GM12878 (cell line): ENCODE measurements around the gene ZDHHC5. TPM values are rescaled to one million over a fixed set of nuclear protein-coding genes. Genes with fewer than 3 reads are reported as not detected.

Source experiments
- ATAC-seq: fragments of 200-7000 bp; cut with Tn5 transposase; 3 replicates; pipeline ENCODE4 v1.9.1; 2020; ENCODE audit warnings: mild to moderate bottlenecking, moderate library complexity
- BruUV-seq: library from RNA; stranded (reverse); fragments of 400-500 nt; replicated peaks from 2 replicates; lab custom pipeline; 2021; lab: Mats Ljungman, UMichigan
- CTCF ChIA-PET: fragments of 300-600 bp; sonication (Branson Sonifier 250); formaldehyde crosslinking; extraction: SDS; loops from one replicate; lab custom pipeline; 2021; ENCODE audit warnings: inconsistent platforms; lab: Yijun Ruan, JAX
- POLR2A ChIA-PET: fragments of 350-600 bp; formaldehyde crosslinking; extraction: SDS; loops from one replicate; lab custom pipeline; 2021; ENCODE audit warnings: inconsistent platforms; lab: Charles Lee
- RAD21 ChIA-PET: fragments of 300-600 bp; sonication (Branson Sonifier 250); formaldehyde crosslinking; loops from one replicate; lab custom pipeline; 2023; ENCODE audit warnings: antibody characterized with exemption; ENCODE audit not compliant: unreplicated experiment; lab: Charles Lee
- SMC1A ChIA-PET: fragments of 300-600 bp; sonication (Branson Sonifier 250); formaldehyde crosslinking; loops from one replicate; lab custom pipeline; 2023; ENCODE audit not compliant: unreplicated experiment, uncharacterized antibody; lab: Charles Lee
- DNase-seq: peaks from one replicate; pipeline ENCODE4 v3.0.0-alpha.2; 2011; ENCODE audit warnings: low read depth, low spot score
- FAIRE-seq: peaks from 3 replicates; lab custom pipeline; 2011; peaks lifted over from hg19 to GRCh38; lab: Jason Lieb, UNC
- H2AFZ ChIP-seq: 2 replicates; pipeline ENCODE4 v1.6.0; 2011; ENCODE audit warnings: low read depth, low read length, control low read depth; ENCODE audit not compliant: control insufficient read depth
- H3K27ac ChIP-seq: 2 replicates; pipeline ENCODE4 v1.5.1; 2011; ENCODE audit warnings: control low read depth; ENCODE audit not compliant: control insufficient read depth, insufficient read depth
- H3K27me3 ChIP-seq, 2 experiments: replicated peaks in 1 of 2; 2 replicates each; pipeline versions ENCODE4 v1.6.0 to v1.6.1; 2011; ENCODE audit warnings: low read length in 1 of 2; ENCODE audit not compliant: control insufficient read depth in 2 of 2, insufficient read depth in 2 of 2
- H3K36me3 ChIP-seq, 2 experiments: 2 replicates each; pipeline ENCODE4 v1.5.1; 2011; ENCODE audit warnings: low read length in 1 of 2; ENCODE audit not compliant: control insufficient read depth in 2 of 2, insufficient read depth in 2 of 2
- H3K4me1 ChIP-seq: 2 replicates; pipeline ENCODE4 v1.6.1; 2011; ENCODE audit warnings: mild to moderate bottlenecking, low read length, moderate library complexity, mixed read lengths; ENCODE audit not compliant: control insufficient read depth, insufficient read depth
- H3K4me2 ChIP-seq: 2 replicates; pipeline ENCODE4 v1.6.0; 2011; ENCODE audit warnings: control low read depth; ENCODE audit not compliant: control insufficient read depth, insufficient read depth
- H3K4me3 ChIP-seq: fragments of 200-600 bp; sonication (generic); 2 replicates; pipeline ENCODE4 v1.5.1; 2016
- H3K79me2 ChIP-seq: 2 replicates; pipeline ENCODE4 v1.6.0; 2011; ENCODE audit warnings: low read length; ENCODE audit not compliant: control insufficient read depth, insufficient read depth
- H3K9ac ChIP-seq: 2 replicates; pipeline ENCODE4 v1.8.0; 2011; ENCODE audit warnings: low read length, control low read depth, mixed read lengths; ENCODE audit not compliant: control insufficient read depth, insufficient read depth
- H3K9me3 ChIP-seq: replicated peaks from 3 replicates; pipeline ENCODE4 v1.5.1; 2011; ENCODE audit warnings: mild to moderate bottlenecking, low read length; ENCODE audit not compliant: control insufficient read depth, insufficient read depth
- H4K20me1 ChIP-seq: 2 replicates; pipeline ENCODE4 v1.6.0; 2011; ENCODE audit not compliant: control insufficient read depth, insufficient read depth
- ASH2L ChIP-seq: fragments of 300-600, 200-600 bp; sonication (generic); IDR thresholded peaks from 2 replicates; pipeline ENCODE4 v1.6.1; 2017; ENCODE audit warnings: low read depth, mild to moderate bottlenecking, borderline replicate concordance
- ATF2 ChIP-seq: IDR thresholded peaks from 2 replicates; pipeline ENCODE4 v1.6.1; 2012; ENCODE audit warnings: low read length, inconsistent platforms
- ATF3 ChIP-seq: IDR thresholded peaks from 2 replicates; pipeline ENCODE4 v1.6.1; 2011; ENCODE audit warnings: low read depth, mild to moderate bottlenecking, low read length, moderate library complexity, borderline replicate concordance; ENCODE audit errors: extremely low read depth
- CBFB ChIP-seq: IDR thresholded peaks from 2 replicates; pipeline ENCODE4 v1.6.1; 2016; ENCODE audit warnings: antibody characterized with exemption, low read depth
- DPF2 ChIP-seq: fragments of 450-650 bp; IDR thresholded peaks from 2 replicates; pipeline ENCODE4 v1.6.1; 2017; ENCODE audit warnings: mild to moderate bottlenecking
- HDAC2 ChIP-seq: fragments of 200-600 bp; sonication (generic); IDR thresholded peaks from 2 replicates; pipeline ENCODE4 v1.6.1; 2017
- NKRF ChIP-seq: fragments of 450-650 bp; conservative IDR thresholded peaks from 2 replicates; pipeline ENCODE4 v1.6.1; 2017; ENCODE audit warnings: mild to moderate bottlenecking, moderate library complexity
- POU2F2 ChIP-seq: IDR thresholded peaks from 3 replicates; pipeline ENCODE4 v1.6.1; 2011; ENCODE audit warnings: low read depth, mild to moderate bottlenecking, low read length, borderline replicate concordance
- REST ChIP-seq: IDR thresholded peaks from 2 replicates; pipeline ENCODE4 v1.6.1; 2012; ENCODE audit warnings: mild to moderate bottlenecking, low read depth, low read length
- SKIL ChIP-seq: fragments of 450-650 bp; IDR thresholded peaks from 2 replicates; pipeline ENCODE4 v1.6.1; 2017; ENCODE audit warnings: mild to moderate bottlenecking, low read depth, inconsistent platforms; ENCODE audit not compliant: poor library complexity, severe bottlenecking
- SP1 ChIP-seq: IDR thresholded peaks from one replicate; pipeline ENCODE4 v1.6.1; 2011; ENCODE audit warnings: low read depth, low read length
- SREBF2 ChIP-seq: IDR thresholded peaks from 2 replicates; pipeline ENCODE4 v1.6.1; 2012; ENCODE audit warnings: mild to moderate bottlenecking, low read length
- TCF3 ChIP-seq: IDR thresholded peaks from 2 replicates; pipeline ENCODE4 v1.6.1; 2012; ENCODE audit warnings: low read depth, mild to moderate bottlenecking, low read length, borderline replicate concordance; ENCODE audit not compliant: insufficient read depth
- ZZZ3 ChIP-seq: IDR thresholded peaks from 2 replicates; pipeline ENCODE4 v1.6.1; 2011; ENCODE audit warnings: low read depth; ENCODE audit not compliant: control insufficient read depth, insufficient read length
- WGBS: methylation state at CpG from one replicate; pipeline ENCODE4 v1.1.6; 2016; ENCODE audit warnings: low lambda C conversion rate; ENCODE audit not compliant: insufficient replicate concordance, insufficient coverage; ENCODE audit errors: missing lambda C conversion rate; 5-methylcytosine and 5-hydroxymethylcytosine counted together
- in situ Hi-C: fragments of 300-500 bp; cut with MboI; formaldehyde crosslinking; loops from 9 replicates; pipeline ENCODE4 v1.14.3; 2018; ENCODE audit warnings: mixed read lengths
- intact Hi-C: fragments of 100-400 bp; cut with micrococcal nuclease; formaldehyde crosslinking; loops from one replicate; pipeline ENCODE4 v1.14.2; 2022; ENCODE audit not compliant: unreplicated experiment
- polyA plus RNA-seq, 11 experiments: library from polyadenylated mRNA; depleted of rRNA in 4 of 11; unstranded in 6 of 11; stranded (reverse) in 5 of 11; fragments of >200 nt; fragmentation: Nextera tagmentation in 4 of 11; fragmentation: Illumina TruSeq in 1 of 11; extraction: Ambion mirVana in 4 of 11; extraction: Trizol in 1 of 11; gene quantifications; 1 replicate in 1 of 11; 2 replicates in 10 of 11; pipeline versions ENCODE4 v1.2.1 to v1.2.3, GENCODE V29; 2011 to 2016; ENCODE audit warnings: inconsistent platforms in 2 of 11, missing spikeins in 2 of 11, low read depth in 1 of 11
- total RNA-seq, 4 experiments: library from RNA; depleted of rRNA in 3 of 4; stranded (reverse); fragments of >200 nt in 3 of 4; fragmentation: Illumina TruSeq in 1 of 4; extraction: Trizol in 1 of 4; gene quantifications; 2 replicates each; pipeline versions ENCODE4 v1.2.1 to v1.2.3, GENCODE V29; 2013 to 2021

ZDHHC5 gene
- total and polyA plus RNA-seq, 10 of the 15 experiments (the other 5 are each of a cell fraction or from before 2014, with no cell fraction given), result 3.9 to 61.3 (median 37.6) TPM

- no peak overlapping the region for H3K9ac ChIP-seq
- in situ Hi-C loops (no loop called here), intact Hi-C loops (no loop called here)
- no peak for FAIRE-seq
- ChIA-PET SMC1A (interaction anchor here (0.5 to 2.1 kb wide), 4 partner anchors 79 to 871 kb away, joined by 3 to 6 read pairs (median 3); partner anchors contain the start of gene UBE2L6), POLR2A (interaction anchor here (0.6 to 1.0 kb wide), 2 partner anchors 62 to 99 kb away, joined by 3 read pairs; no protein-coding TSS in a partner anchor), CTCF (interaction anchor here (0.6 to 13.9 kb wide), 7 partner anchors 7 to 302 kb away, joined by 3 to 319 read pairs (median 8); partner anchors contain the start of genes CLP1 and UBE2L6), RAD21 (interaction anchor here (1.2 to 1.6 kb wide), 3 partner anchors 79 to 155 kb away, joined by 3 to 10 read pairs (median 3); partner anchors contain the start of genes TIMM10 and UBE2L6)
- peaks cover 12% of the 10 kb centered on the region for H3K4me1 ChIP-seq
- peaks cover 12 to 17% of the 10 kb centered on the region in 2 experiments for H3K27me3 ChIP-seq
- H3K27ac ChIP-seq, result no peak overlapping the region
- no peak overlapping the region for H3K4me3 ChIP-seq
- no peaks in the 10 kb centered on the region for H3K79me2 ChIP-seq
- H4K20me1 ChIP-seq, result no peaks in the 10 kb centered on the region
- no peak for ATAC-seq
- no peak for DNase-seq
- no TSS peak for BruUV-seq
- no peak overlapping the region for H2AFZ ChIP-seq
- H3K4me2 ChIP-seq, result no peak overlapping the region
- 49% methylated on average over 10 of the region's 10 CpGs for WGBS
- no peaks in the 10 kb centered on the region for H3K36me3 ChIP-seq
- no peaks in the 10 kb centered on the region for H3K9me3 ChIP-seq
- no peak for TF ChIP-seq ZZZ3
- TF ChIP-seq HDAC2, result no peak
- TF ChIP-seq SP1, result no peak
- TF ChIP-seq DPF2, result no peak
- TF ChIP-seq ATF2, result no peak
- no peak for TF ChIP-seq TCF3
- no peak for TF ChIP-seq POU2F2
- no peak for TF ChIP-seq ASH2L
- no peak for TF ChIP-seq REST
- TF ChIP-seq SKIL, result no peak
- TF ChIP-seq CBFB, result no peak
- no peak for TF ChIP-seq NKRF
- no peak for TF ChIP-seq ATF3
- TF ChIP-seq SREBF2, result no peak
These were observed 20.5 kb upstream of the ZDHHC5 start for GRCh38 chr11:57647372-57647771.
